Neural progenitor cell (in vitro differentiated cells): ENCODE results near the gene CNTNAP2.

ENCODE experiments used
- EZH2phosphoT487 ChIP-seq: fragments of 200-600 bp; sonication (generic); IDR thresholded peaks from 2 replicates; pipeline ENCODE4 v1.6.1; 2017; ENCODE audit warnings: antibody characterized with exemption
- TF ChIP-seq, protein P1 (sequence below): fragments of 200-600 bp; sonication (generic); IDR thresholded peaks from 2 replicates; pipeline ENCODE4 v1.5.1; 2017; ENCODE audit warnings: antibody characterized with exemption, mild to moderate bottlenecking

DNA sequence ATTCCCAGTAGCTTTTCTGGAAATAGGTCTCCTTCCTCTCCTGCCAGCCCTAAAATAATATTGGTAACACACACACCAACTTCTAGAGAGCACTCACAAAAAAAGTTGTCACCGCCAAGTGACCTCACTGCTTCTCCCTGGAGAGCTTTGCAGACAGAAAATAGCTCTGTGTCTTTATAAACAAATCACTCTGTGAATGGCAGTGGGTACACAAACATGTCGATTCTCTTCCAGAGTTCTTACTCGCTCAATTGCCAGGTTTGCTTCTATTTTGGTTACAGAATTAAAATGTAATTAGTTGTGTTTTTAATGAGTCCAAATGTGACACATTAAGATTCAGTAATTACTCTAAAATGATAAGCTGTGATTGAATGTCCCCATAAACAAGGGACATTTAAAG is 1824.8 kb downstream of the CNTNAP2 start:
- TF ChIP-seq, protein P1, sequence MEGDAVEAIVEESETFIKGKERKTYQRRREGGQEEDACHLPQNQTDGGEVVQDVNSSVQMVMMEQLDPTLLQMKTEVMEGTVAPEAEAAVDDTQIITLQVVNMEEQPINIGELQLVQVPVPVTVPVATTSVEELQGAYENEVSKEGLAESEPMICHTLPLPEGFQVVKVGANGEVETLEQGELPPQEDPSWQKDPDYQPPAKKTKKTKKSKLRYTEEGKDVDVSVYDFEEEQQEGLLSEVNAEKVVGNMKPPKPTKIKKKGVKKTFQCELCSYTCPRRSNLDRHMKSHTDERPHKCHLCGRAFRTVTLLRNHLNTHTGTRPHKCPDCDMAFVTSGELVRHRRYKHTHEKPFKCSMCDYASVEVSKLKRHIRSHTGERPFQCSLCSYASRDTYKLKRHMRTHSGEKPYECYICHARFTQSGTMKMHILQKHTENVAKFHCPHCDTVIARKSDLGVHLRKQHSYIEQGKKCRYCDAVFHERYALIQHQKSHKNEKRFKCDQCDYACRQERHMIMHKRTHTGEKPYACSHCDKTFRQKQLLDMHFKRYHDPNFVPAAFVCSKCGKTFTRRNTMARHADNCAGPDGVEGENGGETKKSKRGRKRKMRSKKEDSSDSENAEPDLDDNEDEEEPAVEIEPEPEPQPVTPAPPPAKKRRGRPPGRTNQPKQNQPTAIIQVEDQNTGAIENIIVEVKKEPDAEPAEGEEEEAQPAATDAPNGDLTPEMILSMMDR: no peak
- TF ChIP-seq EZH2phosphoT487: no peak
